ENCODE results near the gene MED17. TPM values are rescaled to one million over a fixed set of nuclear protein-coding genes. Genes with fewer than 3 reads are reported as not detected.

MED17 gene
- polyA plus RNA-seq, 6 donors from 2014 or later: 15.0 to 36.0 (median 19.2) TPM

DNA sequence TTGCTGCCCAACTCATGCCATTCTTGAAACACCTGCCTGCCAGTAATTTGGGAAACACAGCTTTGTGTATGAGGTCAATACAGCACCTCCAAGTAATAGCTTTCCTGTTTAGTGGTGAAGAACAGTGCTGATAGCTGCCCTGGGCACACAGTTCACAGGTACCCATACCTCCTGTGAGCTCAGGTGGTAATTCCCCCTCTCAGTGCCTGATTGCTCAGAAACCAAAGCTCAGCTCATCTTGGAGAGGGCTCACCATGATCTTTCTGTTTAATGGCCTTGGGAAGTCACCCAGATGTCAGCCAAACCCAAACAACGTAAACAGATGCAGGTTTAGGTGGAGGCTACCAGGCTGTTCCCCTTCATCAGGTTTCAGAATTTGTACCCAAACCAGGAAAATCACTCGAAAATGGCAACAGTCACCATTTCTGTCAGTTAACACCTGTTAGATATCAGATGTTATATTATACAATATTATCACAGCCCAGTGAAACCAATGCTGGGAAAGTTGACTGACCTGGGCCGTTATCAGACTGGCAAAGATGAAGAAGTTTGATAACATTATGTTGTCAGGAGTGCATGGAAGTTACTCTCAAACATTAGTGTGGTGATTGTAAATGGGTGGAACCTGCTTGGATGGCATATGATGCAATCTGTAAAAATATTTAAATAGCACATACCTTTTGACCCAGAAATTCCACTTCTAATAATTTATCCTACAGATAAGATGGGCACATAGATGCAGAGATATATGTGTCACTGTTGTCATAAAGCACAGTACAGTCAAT, 47.5 kb downstream of the MED17 start:
- Mint-ChIP-seq H3K27ac (no peak overlapping the region), H3K4me1 (no peaks in the 10 kb centered on the region), H3K9me3 (no peaks in the 10 kb centered on the region), H3K27me3 (peaks cover 3 to 18% (median 11%) of the 10 kb centered on the region in 3 donors), H3K36me3 (no peaks in the 10 kb centered on the region), H3K4me3 (no peak overlapping the region)
- no peak for DNase-seq
- ATAC-seq (ENCODE audit: low read depth in 2 of 2): no peak

DNA sequence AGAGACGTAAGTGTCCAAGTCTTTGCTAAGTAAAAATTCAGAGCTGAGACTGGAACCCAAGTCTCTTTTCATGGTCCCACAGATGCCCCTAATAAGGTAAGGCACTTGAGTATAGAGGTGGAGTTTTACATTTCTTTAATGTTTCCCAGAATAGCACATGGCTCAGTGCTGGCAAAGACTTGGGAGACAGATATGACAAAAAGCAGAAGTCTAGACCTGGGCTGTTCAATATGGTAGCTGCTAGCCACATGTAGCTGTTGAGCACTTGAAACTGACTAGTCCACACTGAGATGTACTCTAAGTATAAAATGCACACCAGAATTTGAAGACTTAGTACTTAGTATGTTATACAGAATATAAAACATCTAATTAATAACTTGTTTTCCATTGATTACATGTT, 48.7 kb downstream of the MED17 start:
- peaks cover 3 to 18% (median 11%) of the 10 kb centered on the region in 3 donors for H3K27me3 Mint-ChIP-seq

GRCh38 chr11:93838967-93839366, 54.9 kb downstream of the MED17 start:
- no peak for ATAC-seq (ENCODE audit: low read depth in 2 of 2)
- no peak overlapping the region for H3K27ac Mint-ChIP-seq

More for the DNA sequence above, 48.7 kb downstream of the MED17 start:
- H3K36me3 Mint-ChIP-seq: no peaks in the 10 kb centered on the region
- H3K27ac Mint-ChIP-seq: no peak overlapping the region
- H3K9me3 Mint-ChIP-seq: no peaks in the 10 kb centered on the region
- no peak overlapping the region for H3K4me3 Mint-ChIP-seq
- ATAC-seq (ENCODE audit: low read depth in 2 of 2): no peak
- no peak for DNase-seq
- H3K4me1 Mint-ChIP-seq: no peaks in the 10 kb centered on the region

GRCh38 chr11:93840180-93840579, 56.1 kb downstream of the MED17 start:
- no peaks in the 10 kb centered on the region for H3K9me3 Mint-ChIP-seq
- H3K4me1 Mint-ChIP-seq: no peaks in the 10 kb centered on the region
- H3K4me3 Mint-ChIP-seq: no peak overlapping the region
- ATAC-seq (ENCODE audit: low read depth in 2 of 2) (no peak), DNase-seq (no peak)
- H3K36me3 Mint-ChIP-seq: no peaks in the 10 kb centered on the region
- no peak overlapping the region for H3K27ac Mint-ChIP-seq
- H3K27me3 Mint-ChIP-seq: no peaks in the 10 kb centered on the region

More at GRCh38 chr11:93838967-93839366, 54.9 kb downstream of the MED17 start:
- Mint-ChIP-seq H3K27me3 (peaks cover 0 to 5% (median 2%) of the 10 kb centered on the region in 3 donors), H3K36me3 (no peaks in the 10 kb centered on the region), H3K4me1 (no peaks in the 10 kb centered on the region), H3K9me3 (no peaks in the 10 kb centered on the region), H3K4me3 (no peak overlapping the region)
- no peak for DNase-seq

DNA sequence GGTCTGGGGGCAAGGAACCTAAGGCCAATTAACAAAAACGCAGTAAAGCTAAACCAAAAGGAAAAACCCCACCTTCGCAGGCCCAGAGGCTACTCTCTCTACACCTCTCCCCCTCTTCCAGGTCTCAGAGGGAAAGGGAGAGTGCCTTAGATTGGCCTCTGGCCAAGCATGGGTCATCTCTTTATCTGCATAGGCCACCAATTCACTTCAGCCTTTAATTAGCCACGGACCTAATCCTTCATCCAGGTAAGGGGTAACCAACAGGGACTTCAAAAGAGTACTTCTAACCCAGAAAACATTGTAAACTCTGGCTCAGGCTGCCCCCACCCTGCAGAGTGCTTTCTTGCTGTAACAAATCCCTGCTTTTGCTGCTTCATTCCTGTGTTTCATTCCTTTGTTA, 56.9 kb downstream of the MED17 start:
- Mint-ChIP-seq H3K27ac (no peak overlapping the region), H3K4me3 (no peak overlapping the region)

DNA sequence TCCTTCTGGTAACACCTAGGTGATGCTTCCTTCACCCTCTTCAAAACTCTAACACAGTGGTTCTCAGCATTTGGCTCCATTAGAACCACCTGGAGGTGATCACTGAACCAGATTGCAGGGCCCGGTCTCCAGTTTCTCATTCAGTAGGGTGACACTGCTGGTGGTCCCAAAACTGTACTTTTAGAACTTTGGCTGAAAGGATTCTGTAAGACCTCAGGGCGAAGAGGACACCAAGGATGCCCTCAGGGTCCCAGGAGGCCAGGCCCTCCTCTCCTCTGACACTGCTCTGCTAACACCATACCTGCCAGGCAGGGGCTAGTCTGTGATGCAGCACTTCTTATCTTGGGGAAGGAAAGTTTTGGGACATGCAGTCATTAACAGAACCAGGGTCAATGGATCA, 57.4 kb downstream of the MED17 start:
- Mint-ChIP-seq H3K4me1 (no peaks in the 10 kb centered on the region), H3K27me3 (no peaks in the 10 kb centered on the region), H3K27ac (no peak overlapping the region), H3K4me3 (no peak overlapping the region), H3K9me3 (no peaks in the 10 kb centered on the region), H3K36me3 (no peaks in the 10 kb centered on the region)
- DNase-seq (no peak), ATAC-seq (ENCODE audit: low read depth in 2 of 2) (no peak)

More for the DNA sequence above, 56.9 kb downstream of the MED17 start:
- H3K4me1 Mint-ChIP-seq: no peaks in the 10 kb centered on the region
- H3K27me3 Mint-ChIP-seq: no peaks in the 10 kb centered on the region
- ATAC-seq (ENCODE audit: low read depth in 2 of 2): no peak
- no peaks in the 10 kb centered on the region for H3K36me3 Mint-ChIP-seq
- DNase-seq: no peak
- no peaks in the 10 kb centered on the region for H3K9me3 Mint-ChIP-seq

DNA sequence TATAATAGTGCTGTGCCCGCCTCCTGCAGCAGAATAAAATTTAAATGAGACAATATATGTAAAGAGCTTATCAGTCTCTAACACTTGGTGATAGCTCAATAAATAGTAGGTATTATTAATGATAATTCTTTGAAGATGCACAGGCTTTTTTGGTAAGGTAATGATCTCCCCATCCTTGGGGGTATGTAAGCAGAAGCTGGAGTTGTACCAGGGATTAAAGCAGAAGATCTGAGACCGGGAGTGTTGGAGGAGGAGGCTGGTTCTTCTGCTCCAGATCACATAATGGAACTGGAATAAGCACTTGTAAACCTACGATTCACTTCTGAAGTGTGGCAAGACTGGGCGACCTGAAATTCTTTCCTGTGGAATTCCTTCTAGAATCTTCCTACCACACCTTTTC, 58.0 kb downstream of the MED17 start:
- ATAC-seq (ENCODE audit: low read depth in 2 of 2) (no peak), DNase-seq (no peak)
- Mint-ChIP-seq H3K4me1 (no peaks in the 10 kb centered on the region), H3K27ac (no peak overlapping the region), H3K36me3 (no peaks in the 10 kb centered on the region), H3K9me3 (no peaks in the 10 kb centered on the region), H3K27me3 (no peaks in the 10 kb centered on the region), H3K4me3 (no peak overlapping the region)

- Mint-ChIP-seq H3K36me3 (no peaks in the 10 kb centered on the region), H3K27me3 (peaks cover 0 to 2% (median 0%) of the 10 kb centered on the region in 3 donors), H3K27ac (no peak overlapping the region), H3K4me1 (no peaks in the 10 kb centered on the region), H3K9me3 (no peaks in the 10 kb centered on the region), H3K4me3 (no peak overlapping the region)
- DNase-seq: no peak
- ATAC-seq (ENCODE audit: low read depth in 2 of 2): no peak
Observed at GRCh38 chr11:93842461-93842860, 58.4 kb downstream of the MED17 start.

GRCh38 chr11:93843906-93844305, 59.8 kb downstream of the MED17 start:
- Mint-ChIP-seq H3K9me3 (no peaks in the 10 kb centered on the region), H3K36me3 (no peaks in the 10 kb centered on the region), H3K4me1 (no peaks in the 10 kb centered on the region), H3K27ac (no peak overlapping the region), H3K4me3 (no peak overlapping the region), H3K27me3 (peaks cover 0 to 14% (median 13%) of the 10 kb centered on the region in 3 donors)
- ATAC-seq (ENCODE audit: low read depth in 2 of 2) (no peak), DNase-seq (no peak)

DNA sequence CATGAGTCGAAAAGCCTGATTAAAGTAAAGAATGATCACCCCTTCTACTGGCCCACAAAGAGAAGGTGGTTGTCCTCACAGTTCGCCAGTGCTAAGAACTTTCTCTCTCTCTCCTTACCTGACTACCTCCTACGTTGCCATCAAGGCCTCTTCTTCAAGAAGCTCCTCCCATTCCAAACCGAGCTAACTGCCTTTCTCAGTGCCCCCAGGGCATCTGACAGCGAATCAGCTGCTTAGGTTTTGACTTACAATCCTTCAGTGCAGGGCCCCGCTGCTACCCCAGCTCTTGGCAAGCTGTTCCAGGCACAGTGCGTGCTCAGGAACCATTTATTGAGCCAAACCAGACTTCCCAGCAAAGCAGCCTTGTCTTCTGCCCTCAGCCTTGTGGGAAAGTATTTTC, 60.5 kb downstream of the MED17 start:
- no peak overlapping the region for H3K27ac Mint-ChIP-seq
- H3K9me3 Mint-ChIP-seq: no peaks in the 10 kb centered on the region
- no peak for ATAC-seq (ENCODE audit: low read depth in 2 of 2)
- no peak for DNase-seq
- no peaks in the 10 kb centered on the region for H3K36me3 Mint-ChIP-seq
- no peak overlapping the region for H3K4me3 Mint-ChIP-seq
- H3K4me1 Mint-ChIP-seq: peaks cover 0 to 2% (median 2%) of the 10 kb centered on the region in 3 donors
- peaks cover 3 to 21% (median 20%) of the 10 kb centered on the region in 3 donors for H3K27me3 Mint-ChIP-seq

DNA sequence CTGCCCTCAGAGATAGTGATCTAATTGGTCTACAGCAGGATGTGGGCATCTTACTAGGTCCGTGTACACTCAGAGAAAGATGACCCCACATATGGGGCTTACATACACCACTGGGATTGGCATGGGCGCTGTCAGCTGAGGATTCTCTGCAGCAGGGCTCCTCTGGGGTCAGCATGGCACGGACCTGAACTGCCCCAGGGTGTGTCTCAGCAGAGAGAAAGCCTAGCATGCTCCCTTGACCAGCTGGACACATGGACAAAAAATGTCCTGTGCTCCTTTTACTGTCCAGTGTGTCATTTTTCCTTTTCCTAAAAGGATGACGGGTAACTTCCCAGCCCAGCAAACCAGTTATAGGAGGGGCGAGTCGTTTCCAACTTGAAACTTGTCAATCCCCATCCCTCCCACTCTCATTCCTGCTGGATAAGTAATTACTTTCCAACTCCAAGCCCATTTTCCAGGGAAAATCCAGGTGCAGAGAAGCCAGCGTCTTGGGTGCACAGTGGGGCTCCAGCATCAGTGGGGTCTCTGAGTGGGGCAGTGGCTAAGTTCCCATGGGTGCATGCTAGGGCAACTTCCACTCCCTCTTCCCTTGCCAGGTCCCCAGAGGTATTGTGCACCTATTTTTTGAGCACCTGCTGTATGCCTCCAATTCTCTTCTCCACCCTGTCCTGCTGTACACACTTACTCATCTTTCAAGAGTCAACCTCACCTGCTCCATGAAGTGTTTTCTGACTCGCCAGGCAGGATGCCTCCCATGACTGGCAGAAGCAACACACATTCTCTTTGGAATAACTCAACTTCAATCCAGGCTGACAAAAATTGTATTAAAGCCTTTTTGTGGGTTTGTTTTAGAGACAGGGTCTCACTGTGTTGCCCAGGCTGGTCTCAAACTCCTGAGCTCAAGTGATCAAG, 61.4 kb downstream of the MED17 start:
- DNase-seq: no peak
- H3K4me1 Mint-ChIP-seq: peaks cover 0 to 5% (median 3%) of the 10 kb centered on the region in 3 donors
- no peaks in the 10 kb centered on the region for H3K9me3 Mint-ChIP-seq
- no peak for ATAC-seq (ENCODE audit: low read depth in 2 of 2)
- no peak overlapping the region for H3K27ac Mint-ChIP-seq
- no peak overlapping the region for H3K4me3 Mint-ChIP-seq
- H3K36me3 Mint-ChIP-seq: no peaks in the 10 kb centered on the region
- peaks cover 5 to 25% (median 23%) of the 10 kb centered on the region in 3 donors for H3K27me3 Mint-ChIP-seq

DNA sequence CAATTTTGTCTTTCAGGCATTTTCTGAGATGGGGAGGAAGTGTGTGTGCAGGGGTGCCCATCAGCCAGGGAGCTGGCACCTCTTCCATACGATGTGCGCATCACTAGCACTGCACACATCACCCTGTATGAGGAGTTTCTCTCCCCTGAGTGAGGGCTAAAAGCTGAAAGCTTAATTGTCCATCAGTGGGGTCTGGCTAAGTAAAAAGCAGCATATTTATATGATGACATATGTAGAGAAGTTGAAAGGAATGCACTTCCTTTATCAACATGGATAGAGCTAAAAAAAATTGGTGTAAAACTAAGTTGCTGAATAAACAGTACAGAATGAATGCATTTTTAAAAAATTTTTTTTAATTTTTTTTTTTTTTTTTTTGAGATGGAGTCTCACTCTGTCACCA, 62.3 kb downstream of the MED17 start:
- no peak for DNase-seq
- Mint-ChIP-seq H3K27ac (no peak overlapping the region), H3K4me3 (peak overlapping the region in 1 of 8 donors; percentile 55), H3K27me3 (peaks cover 8 to 34% (median 29%) of the 10 kb centered on the region in 3 donors), H3K36me3 (no peaks in the 10 kb centered on the region), H3K4me1 (peaks cover 0 to 6% (median 5%) of the 10 kb centered on the region in 3 donors), H3K9me3 (no peaks in the 10 kb centered on the region)
- no peak for ATAC-seq (ENCODE audit: low read depth in 2 of 2)

GRCh38 chr11:93849201-93849600, 65.1 kb downstream of the MED17 start:
- Mint-ChIP-seq H3K27me3 (peaks cover 25 to 44% (median 38%) of the 10 kb centered on the region in 3 donors), H3K27ac (no peak overlapping the region), H3K4me3 (peak overlapping the region in 4 of 8 donors; percentile 16 to 72 (median 45)), H3K9me3 (peaks cover 0 to 4% (median 0%) of the 10 kb centered on the region in 7 donors), H3K4me1 (peaks cover 0 to 6% (median 5%) of the 10 kb centered on the region in 3 donors), H3K36me3 (no peaks in the 10 kb centered on the region)
- ATAC-seq (ENCODE audit: low read depth in 2 of 2) (no peak), DNase-seq (no peak)

Measured in naive B cell (primary cell).